B cell (primary cell): ENCODE data around the gene BORCS8. TPM values are rescaled to one million over a fixed set of nuclear protein-coding genes. Genes with fewer than 3 reads are reported as not detected.

Source experiments
- ATAC-seq: fragments of 200-7000 bp; cut with Tn5 transposase; one replicate; pipeline ENCODE4 v1.10.0; 2021; ENCODE audit warnings: low read depth, mild to moderate bottlenecking, moderate number of reproducible peaks, moderate library complexity
- CTCF ChIA-PET: fragments of 350-600 bp; sonication (Branson Sonifier 250); formaldehyde crosslinking; loops from one replicate; lab custom pipeline; 2021; ENCODE audit warnings: antibody characterized with exemption, inconsistent platforms; lab: Charles Lee
- POLR2A ChIA-PET: fragments of 350-600 bp; sonication (Branson Sonifier 250); formaldehyde crosslinking; loops from one replicate; lab custom pipeline; 2021; ENCODE audit warnings: antibody characterized with exemption; lab: Charles Lee
- DNase-seq: peaks from one replicate; pipeline ENCODE4 v3.0.0; 2013
- H2AFZ ChIP-seq: 2 replicates; pipeline ENCODE4 v1.6.1; 2012; ENCODE audit warnings: mild to moderate bottlenecking, low read depth, low read length; ENCODE audit not compliant: insufficient read depth, poor library complexity, severe bottlenecking
- H3K27ac ChIP-seq, 2 donors: 1 replicate in 1 of 2; 2 replicates in 1 of 2; pipeline ENCODE4 v1.5.1; 2012 to 2013; ENCODE audit warnings: low read length in 2 of 2, mild to moderate bottlenecking in 2 of 2, moderate library complexity in 1 of 2
- H3K27me3 ChIP-seq, 4 experiments: fragments of 200-600 bp in 1 of 4; sonication (generic) in 1 of 4; replicated peaks in 1 of 4; 1 replicate in 2 of 4; 2 replicates in 2 of 4; pipeline versions ENCODE4 v1.6.1 to v1.7.0; 2013 to 2016; ENCODE audit warnings: low read length in 3 of 4, mild to moderate bottlenecking in 2 of 4, mixed read lengths in 1 of 4, moderate library complexity in 1 of 4; ENCODE audit not compliant: insufficient read depth in 4 of 4, control insufficient read depth in 3 of 4; ENCODE audit errors: control extremely low read depth in 1 of 4
- H3K36me3 ChIP-seq, 2 experiments: replicated peaks in 1 of 2; 1 replicate in 1 of 2; 2 replicates in 1 of 2; pipeline versions ENCODE4 v1.6.1 to v1.7.1; 2013; ENCODE audit warnings: low read length in 1 of 2; ENCODE audit not compliant: insufficient read depth in 2 of 2, control insufficient read depth in 1 of 2; ENCODE audit errors: control extremely low read depth in 1 of 2, extremely low read depth in 1 of 2
- H3K4me1 ChIP-seq, 2 donors: fragments of 200-600 bp in 1 of 2; sonication (generic) in 1 of 2; 1 replicate in 1 of 2; 2 replicates in 1 of 2; pipeline versions ENCODE4 v1.5.1 to v1.6.1; 2013 to 2017; ENCODE audit warnings: low read length in 2 of 2; ENCODE audit not compliant: control insufficient read depth in 2 of 2, insufficient read depth in 2 of 2
- H3K4me2 ChIP-seq: replicated peaks from 2 replicates; pipeline ENCODE3; 2012; ENCODE audit warnings: mild to moderate bottlenecking, low read depth, low read length; ENCODE audit not compliant: poor library complexity, severe bottlenecking
- H3K4me3 ChIP-seq, 5 experiments: fragments of 200-600 bp in 1 of 5; sonication (generic) in 1 of 5; 1 replicate in 3 of 5; 2 replicates in 2 of 5; pipeline versions ENCODE4 v1.5.1 to v1.7.0; 2011 to 2016; ENCODE audit warnings: low read length in 4 of 5, mild to moderate bottlenecking in 4 of 5, low read depth in 2 of 5, control low read depth in 1 of 5, moderate library complexity in 1 of 5; ENCODE audit not compliant: insufficient read depth in 1 of 5; ENCODE audit errors: control extremely low read depth in 1 of 5, extremely low read depth in 1 of 5
- H3K79me2 ChIP-seq: fragments of 200-600 bp; sonication (generic); one replicate; pipeline ENCODE4 v1.6.0; 2016; ENCODE audit warnings: low read length; ENCODE audit not compliant: control insufficient read depth, insufficient read depth
- H3K9ac ChIP-seq: fragments of 200-600 bp; sonication (generic); 2 replicates; pipeline ENCODE4 v1.6.1; 2017; ENCODE audit warnings: mild to moderate bottlenecking, low read length, moderate library complexity
- H3K9me3 ChIP-seq, 3 donors: one replicate each; pipeline versions ENCODE4 v1.6.1 to v1.7.1; 2013; ENCODE audit warnings: low read length in 2 of 3; ENCODE audit not compliant: control insufficient read depth in 2 of 3, insufficient read depth in 1 of 3; ENCODE audit errors: control extremely low read depth in 1 of 3
- H4K20me1 ChIP-seq: 2 replicates; pipeline ENCODE4 v1.6.0; 2012; ENCODE audit warnings: mild to moderate bottlenecking, low read length; ENCODE audit not compliant: insufficient read depth, control insufficient read depth, poor library complexity, severe bottlenecking
- H3K27ac Mint-ChIP-seq: one replicate; pipeline ENCODE4 v1.8.0; 2021; ENCODE audit warnings: mixed read lengths
- H3K27me3 Mint-ChIP-seq: one replicate; pipeline ENCODE4 v1.8.0; 2021; ENCODE audit warnings: mixed read lengths
- H3K4me1 Mint-ChIP-seq: one replicate; pipeline ENCODE4 v1.8.0; 2021; ENCODE audit warnings: mixed read lengths
- H3K4me3 Mint-ChIP-seq: one replicate; pipeline ENCODE4 v1.8.0; 2021; ENCODE audit warnings: mixed read lengths
- H3K9me3 Mint-ChIP-seq: one replicate; pipeline ENCODE4 v1.8.0; 2022; ENCODE audit warnings: mixed read lengths; ENCODE audit not compliant: insufficient read depth
- CTCF ChIP-seq: fragments of 200-600 bp; IDR thresholded peaks from one replicate; pipeline ENCODE4 v1.8.0; 2022; ENCODE audit warnings: antibody characterized with exemption, mild to moderate bottlenecking
- EZH2 ChIP-seq: IDR thresholded peaks from 2 replicates; pipeline ENCODE4 v1.6.1; 2012; ENCODE audit warnings: borderline replicate concordance, low read depth, mild to moderate bottlenecking, moderate library complexity, low read length; ENCODE audit not compliant: insufficient read depth, poor library complexity, severe bottlenecking
- WGBS: methylation state at CpG from one replicate; pipeline ENCODE4 v1.1.5; 2013; ENCODE audit warnings: missing lambda C conversion rate; ENCODE audit not compliant: insufficient coverage; 5-methylcytosine and 5-hydroxymethylcytosine counted together
- intact Hi-C: fragments of 100-400 bp; cut with micrococcal nuclease; formaldehyde crosslinking; loops from one replicate; pipeline ENCODE4 v1.10.0; 2022
- polyA plus RNA-seq: library from polyadenylated mRNA; depleted of rRNA; stranded (reverse); fragments of >200 nt; gene quantifications from 2 replicates; pipeline ENCODE4 v1.2.3, GENCODE V29; 2012
- total RNA-seq, 2 donors: library from RNA; stranded (reverse); fragments of 120-200 nt in 1 of 2; gene quantifications; 1 replicate in 1 of 2; 2 replicates in 1 of 2; pipeline versions ENCODE4 v1.2.3 to v1.2.4, GENCODE V29; 2013 to 2022

The BORCS8 gene
- total and polyA plus RNA-seq, 2 donors (not counting 1 experiment from before 2014, with no cell fraction given) = 37.6 to 63.1 TPM

DNA sequence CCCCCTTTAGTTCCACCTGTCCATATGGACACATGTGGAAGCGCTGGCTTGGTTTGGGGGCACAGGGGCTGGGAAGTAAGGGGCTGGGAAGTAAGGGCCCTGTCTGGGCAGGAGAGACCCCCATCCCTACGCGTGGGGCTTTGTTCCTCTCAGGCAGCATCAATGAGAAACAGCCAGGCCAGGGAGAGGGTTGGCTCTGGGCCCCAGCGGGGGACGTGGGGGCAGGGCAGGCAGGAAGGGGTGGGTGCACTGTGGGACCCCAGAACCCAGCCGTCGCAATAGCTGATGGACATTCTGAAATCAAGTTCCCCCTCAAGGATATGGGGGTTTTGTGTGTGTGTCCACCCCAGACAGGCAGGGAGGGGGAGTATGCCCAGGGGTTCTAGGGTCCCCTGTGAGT, 21.0 kb upstream of the BORCS8 start:
- no peak overlapping the region for H3K27ac ChIP-seq
- no peaks in the 10 kb centered on the region for H4K20me1 ChIP-seq
- CTCF ChIA-PET = no interaction called here
- Mint-ChIP-seq H3K4me3 (no peak overlapping the region), H3K4me1 (peaks cover 4% of the 10 kb centered on the region), H3K27me3 (peaks cover 51% of the 10 kb centered on the region), H3K9me3 (no peaks in the 10 kb centered on the region), H3K27ac (no peak overlapping the region)
- H3K27me3 ChIP-seq = peaks cover 0 to 63% (median 31%) of the 10 kb centered on the region in 4 experiments
- no peak for ATAC-seq
- no peak for TF ChIP-seq CTCF
- TF ChIP-seq EZH2 = no peak
- WGBS = 26% methylated on average over 6 of the region's 7 CpGs
- H3K9ac ChIP-seq = no peak overlapping the region
- POLR2A ChIA-PET = no interaction called here
- intact Hi-C loops = no loop called here
- H3K4me2 ChIP-seq = no peak overlapping the region
- no peaks in the 10 kb centered on the region for H3K36me3 ChIP-seq
- no peaks in the 10 kb centered on the region for H3K79me2 ChIP-seq
- peaks cover 3 to 10% of the 10 kb centered on the region in 2 donors for H3K4me1 ChIP-seq
- H3K4me3 ChIP-seq = no peak overlapping the region
- peaks cover 0 to 25% (median 0%) of the 10 kb centered on the region in 3 donors for H3K9me3 ChIP-seq
- H2AFZ ChIP-seq = no peak overlapping the region
- DNase-seq = no peak

GRCh38 chr19:19211499-19212420, 19.8 kb upstream of the BORCS8 start, which contains the start of gene NCAN:
Gene NCAN, plus strand, starts transcription at chr19:19211958. Its CDS starts 4,996 bp downstream, at chr19:19216954.
- H3K9ac ChIP-seq = no peak within 1 kb of the TSS
- Mint-ChIP-seq H3K9me3 (peaks cover 3% of the 10 kb centered on the region), H3K4me1 (peaks cover 16% of the 10 kb centered on the region), H3K4me3 (no peak within 1 kb of the TSS), H3K27me3 (peaks cover 54% of the 10 kb centered on the region), H3K27ac (no peak within 1 kb of the TSS)
- no peaks in the 10 kb centered on the region for H3K36me3 ChIP-seq
- no peaks in the 10 kb centered on the region for H4K20me1 ChIP-seq
- no peaks in the 10 kb centered on the region for H3K79me2 ChIP-seq
- no peak within 1 kb of the TSS for H3K4me3 ChIP-seq
- no peak within 1 kb of the TSS for H3K27ac ChIP-seq
- no peak within 1 kb of the TSS for H2AFZ ChIP-seq
- DNase-seq (no peak), ATAC-seq (no peak)
- intact Hi-C loops = no loop called here
- TF ChIP-seq EZH2 (no peak), CTCF (no peak)
- WGBS = 13% methylated on average over 50 of the region's 54 CpGs
- peaks cover 14 to 20% of the 10 kb centered on the region in 2 donors for H3K4me1 ChIP-seq
- peaks cover 0 to 61% (median 31%) of the 10 kb centered on the region in 4 experiments for H3K27me3 ChIP-seq
- H3K9me3 ChIP-seq = peaks cover 0 to 34% (median 4%) of the 10 kb centered on the region in 3 donors
- H3K4me2 ChIP-seq = no peak within 1 kb of the TSS
- POLR2A ChIA-PET = no interaction called here
- CTCF ChIA-PET = no interaction called here
